ENCODE measurements around the gene INPP5E.

Gene INPP5E

GRCh38 chr9:136383436-136383835, 56.2 kb downstream of the INPP5E start:
- no peak for DNase-seq

- DNase-seq, result no peak
Observed at GRCh38 chr9:136381966-136382513, 57.6 kb downstream of the INPP5E start.

GRCh38 chr9:136381311-136381710, 58.3 kb downstream of the INPP5E start:
- no peak for DNase-seq

- no peak for DNase-seq
Observed at GRCh38 chr9:136380381-136380780, 59.3 kb downstream of the INPP5E start.

- DNase-seq, result no peak
Observed at GRCh38 chr9:136379891-136380290, 59.8 kb downstream of the INPP5E start.

- DNase-seq, result no peak
Observed at GRCh38 chr9:136379401-136379800, 60.2 kb downstream of the INPP5E start.

GRCh38 chr9:136379003-136379287, 60.7 kb downstream of the INPP5E start:
- no peak for DNase-seq

Measured in activated CD4-positive, alpha-beta T cell treated with anti-CD3 and anti-CD28 coated beads for 4 hours (primary cell).